ENCODE results near the gene C9orf72.

Gene C9orf72

DNA sequence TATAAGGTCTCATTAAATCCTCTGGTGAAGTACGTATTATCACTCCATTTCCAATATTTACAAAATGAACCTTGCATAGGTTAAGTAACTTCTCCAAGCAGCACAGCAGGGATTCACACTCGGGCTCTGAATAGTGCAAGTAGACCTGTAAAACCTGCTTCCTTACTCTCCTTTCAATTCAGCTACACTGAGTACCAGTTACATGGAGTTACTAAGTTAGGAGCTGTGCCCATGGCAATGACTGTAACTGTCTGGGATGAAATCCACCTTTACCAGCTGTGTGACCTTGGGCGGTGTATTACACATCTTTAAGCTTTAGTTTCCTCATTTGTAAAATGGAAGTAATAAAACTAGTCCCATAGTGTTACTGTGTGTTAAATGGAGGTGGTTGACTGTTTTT is 27.8 kb downstream of the C9orf72 start:
- H3K27ac Mint-ChIP-seq (ENCODE audit: low read depth) = no peak overlapping the region
- no peaks in the 10 kb centered on the region for H3K4me1 Mint-ChIP-seq
- DNase-seq (ENCODE audit: low spot score in 2 of 2) (no peak), ATAC-seq (replicated peaks; ENCODE audit: extremely low read depth, poor library complexity, severe bottlenecking) (no peak)
- no peak overlapping the region for H3K4me3 Mint-ChIP-seq
- H3K27me3 Mint-ChIP-seq = no peaks in the 10 kb centered on the region
- no peaks in the 10 kb centered on the region for H3K9me3 Mint-ChIP-seq
- peaks cover 12% of the 10 kb centered on the region for H3K36me3 Mint-ChIP-seq (ENCODE audit: insufficient read depth)

- no peaks in the 10 kb centered on the region for H3K27me3 Mint-ChIP-seq
- H3K9me3 Mint-ChIP-seq = no peaks in the 10 kb centered on the region
- DNase-seq (ENCODE audit: low spot score in 2 of 2) (no peak), ATAC-seq (replicated peaks; ENCODE audit: extremely low read depth, poor library complexity, severe bottlenecking) (no peak)
- H3K4me3 Mint-ChIP-seq = no peak overlapping the region
- peaks cover 10% of the 10 kb centered on the region for H3K36me3 Mint-ChIP-seq (ENCODE audit: insufficient read depth)
- H3K4me1 Mint-ChIP-seq = no peaks in the 10 kb centered on the region
- H3K27ac Mint-ChIP-seq (ENCODE audit: low read depth) = no peak overlapping the region
These were observed 30.8 kb downstream of the C9orf72 start for GRCh38 chr9:27542508-27542907.

DNA sequence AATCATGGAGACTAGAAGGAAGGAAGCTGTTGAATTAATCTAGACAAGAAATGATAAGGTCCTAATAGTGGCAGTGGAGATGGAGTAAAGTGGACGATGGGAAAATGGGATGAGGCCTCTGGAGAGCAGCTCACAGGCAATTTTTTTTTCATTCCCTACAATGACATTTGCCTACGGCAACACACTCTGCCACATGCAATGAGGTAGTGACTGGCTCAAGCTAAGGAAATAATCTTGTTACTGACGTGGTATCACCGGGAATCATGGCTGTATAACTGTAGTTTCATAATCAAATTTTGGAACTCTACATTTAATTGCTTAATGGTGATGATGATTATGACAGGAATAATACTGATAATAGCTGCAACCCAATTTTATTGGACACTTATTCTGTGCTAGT is 31.5 kb downstream of the C9orf72 start:
- ATAC-seq (replicated peaks; ENCODE audit: extremely low read depth, poor library complexity, severe bottlenecking) = no peak
- Mint-ChIP-seq H3K36me3 (ENCODE audit: insufficient read depth) (peaks cover 7% of the 10 kb centered on the region), H3K27ac (ENCODE audit: low read depth) (no peak overlapping the region)

DNA sequence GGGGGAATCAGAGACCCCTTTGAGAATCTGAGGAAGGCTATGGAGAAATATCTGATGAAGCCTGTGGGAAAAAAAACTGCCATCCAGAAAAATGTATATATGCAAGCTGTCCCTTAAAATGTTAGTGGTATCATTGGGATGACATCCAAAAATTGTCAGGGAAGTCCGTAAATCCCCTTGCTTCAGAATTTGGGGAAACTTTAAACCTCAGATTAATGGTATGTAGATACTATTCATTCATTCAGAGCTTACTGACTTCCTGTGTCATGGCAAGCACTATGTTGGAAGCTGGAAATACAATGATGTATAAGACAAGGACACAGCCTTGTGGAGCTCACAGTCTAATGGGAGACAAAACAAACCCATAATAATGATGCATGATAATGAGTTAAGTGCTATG is 32.8 kb downstream of the C9orf72 start:
- Mint-ChIP-seq H3K4me3 (no peak overlapping the region), H3K27ac (ENCODE audit: low read depth) (no peak overlapping the region), H3K4me1 (no peaks in the 10 kb centered on the region), H3K9me3 (no peaks in the 10 kb centered on the region), H3K36me3 (ENCODE audit: insufficient read depth) (peaks cover 7% of the 10 kb centered on the region), H3K27me3 (no peaks in the 10 kb centered on the region)
- ATAC-seq (replicated peaks; ENCODE audit: extremely low read depth, poor library complexity, severe bottlenecking) = no peak
- no peak for DNase-seq (ENCODE audit: low spot score in 2 of 2)

More for the DNA sequence above, 31.5 kb downstream of the C9orf72 start:
- Mint-ChIP-seq H3K4me1 (no peaks in the 10 kb centered on the region), H3K27me3 (no peaks in the 10 kb centered on the region), H3K4me3 (no peak overlapping the region), H3K9me3 (no peaks in the 10 kb centered on the region)
- DNase-seq (ENCODE audit: low spot score in 2 of 2) = no peak

GRCh38 chr9:27539479-27540441 is 33.5 kb downstream of the C9orf72 start:
- Mint-ChIP-seq H3K4me3 (no peak overlapping the region), H3K4me1 (no peaks in the 10 kb centered on the region), H3K27me3 (no peaks in the 10 kb centered on the region), H3K9me3 (no peaks in the 10 kb centered on the region), H3K27ac (ENCODE audit: low read depth) (no peak overlapping the region), H3K36me3 (ENCODE audit: insufficient read depth) (peaks cover 7% of the 10 kb centered on the region)
- ATAC-seq (replicated peaks; ENCODE audit: extremely low read depth, poor library complexity, severe bottlenecking) (no peak), DNase-seq (ENCODE audit: low spot score in 2 of 2) (no peak)

DNA sequence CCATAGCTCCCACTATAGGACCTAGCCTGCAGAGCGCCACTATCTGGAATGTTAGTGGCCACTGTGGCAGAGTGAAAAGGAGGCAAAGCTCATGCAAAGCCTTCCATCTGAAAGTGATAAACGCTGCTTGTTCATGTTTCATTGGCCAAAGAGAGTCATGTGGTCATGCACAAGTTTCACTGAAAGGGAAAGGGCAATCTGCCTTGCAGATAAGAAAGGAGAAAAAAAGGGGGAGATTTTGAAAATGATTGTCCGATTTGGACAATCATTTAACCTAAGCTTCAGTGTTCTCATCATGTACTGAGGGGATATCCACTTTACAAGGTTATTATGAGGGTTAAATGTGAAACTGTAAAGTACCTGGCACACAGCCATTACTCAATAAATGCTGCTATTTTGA is 34.6 kb downstream of the C9orf72 start:
- H3K4me1 Mint-ChIP-seq = no peaks in the 10 kb centered on the region
- H3K36me3 Mint-ChIP-seq (ENCODE audit: insufficient read depth) = peaks cover 2% of the 10 kb centered on the region

GRCh38 chr9:27537756-27538155 is 35.5 kb downstream of the C9orf72 start:
- Mint-ChIP-seq H3K4me3 (no peak overlapping the region), H3K9me3 (no peaks in the 10 kb centered on the region), H3K27ac (ENCODE audit: low read depth) (no peak overlapping the region), H3K4me1 (no peaks in the 10 kb centered on the region), H3K36me3 (ENCODE audit: insufficient read depth) (peaks cover 2% of the 10 kb centered on the region), H3K27me3 (no peaks in the 10 kb centered on the region)
- ATAC-seq (replicated peaks; ENCODE audit: extremely low read depth, poor library complexity, severe bottlenecking) (no peak), DNase-seq (ENCODE audit: low spot score in 2 of 2) (no peak)

More for the DNA sequence above, 34.6 kb downstream of the C9orf72 start:
- H3K9me3 Mint-ChIP-seq = no peaks in the 10 kb centered on the region
- no peak overlapping the region for H3K27ac Mint-ChIP-seq (ENCODE audit: low read depth)
- H3K27me3 Mint-ChIP-seq = no peaks in the 10 kb centered on the region
- no peak for ATAC-seq (replicated peaks; ENCODE audit: extremely low read depth, poor library complexity, severe bottlenecking)
- no peak overlapping the region for H3K4me3 Mint-ChIP-seq
- DNase-seq (ENCODE audit: low spot score in 2 of 2) = no peak

- H3K27ac Mint-ChIP-seq (ENCODE audit: low read depth) = no peak overlapping the region
- ATAC-seq (replicated peaks; ENCODE audit: extremely low read depth, poor library complexity, severe bottlenecking) = no peak
- DNase-seq (ENCODE audit: low spot score in 2 of 2) = no peak
- H3K9me3 Mint-ChIP-seq = no peaks in the 10 kb centered on the region
- no peaks in the 10 kb centered on the region for H3K4me1 Mint-ChIP-seq
- H3K4me3 Mint-ChIP-seq = no peak overlapping the region
- H3K36me3 Mint-ChIP-seq (ENCODE audit: insufficient read depth) = no peaks in the 10 kb centered on the region
- H3K27me3 Mint-ChIP-seq = no peaks in the 10 kb centered on the region
These were observed 36.2 kb downstream of the C9orf72 start for GRCh38 chr9:27537027-27537435.

DNA sequence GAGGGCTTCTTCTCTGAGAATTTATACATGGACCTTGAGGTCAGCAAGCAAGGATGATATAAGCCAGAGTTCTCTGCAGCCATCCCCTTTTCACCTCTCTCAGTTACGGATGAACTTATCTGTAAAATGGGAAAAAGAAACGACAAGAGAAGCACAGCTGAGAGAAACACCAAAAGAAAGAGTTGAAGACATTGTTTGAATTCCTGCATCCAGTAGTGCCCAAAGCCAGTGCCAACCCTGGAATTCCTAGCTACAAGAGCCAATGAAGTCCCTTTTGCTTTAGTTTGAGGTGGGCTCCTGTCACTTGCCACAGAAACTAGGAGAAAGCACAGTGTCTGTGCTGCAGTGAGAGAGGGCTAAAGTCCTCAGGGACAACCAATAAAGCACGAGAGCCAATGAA is 37.1 kb downstream of the C9orf72 start:
- Mint-ChIP-seq H3K27me3 (no peaks in the 10 kb centered on the region), H3K36me3 (ENCODE audit: insufficient read depth) (no peaks in the 10 kb centered on the region), H3K4me3 (no peak overlapping the region), H3K27ac (ENCODE audit: low read depth) (no peak overlapping the region), H3K9me3 (no peaks in the 10 kb centered on the region), H3K4me1 (no peaks in the 10 kb centered on the region)
- ATAC-seq (replicated peaks; ENCODE audit: extremely low read depth, poor library complexity, severe bottlenecking) (no peak), DNase-seq (ENCODE audit: low spot score in 2 of 2) (no peak)

DNA sequence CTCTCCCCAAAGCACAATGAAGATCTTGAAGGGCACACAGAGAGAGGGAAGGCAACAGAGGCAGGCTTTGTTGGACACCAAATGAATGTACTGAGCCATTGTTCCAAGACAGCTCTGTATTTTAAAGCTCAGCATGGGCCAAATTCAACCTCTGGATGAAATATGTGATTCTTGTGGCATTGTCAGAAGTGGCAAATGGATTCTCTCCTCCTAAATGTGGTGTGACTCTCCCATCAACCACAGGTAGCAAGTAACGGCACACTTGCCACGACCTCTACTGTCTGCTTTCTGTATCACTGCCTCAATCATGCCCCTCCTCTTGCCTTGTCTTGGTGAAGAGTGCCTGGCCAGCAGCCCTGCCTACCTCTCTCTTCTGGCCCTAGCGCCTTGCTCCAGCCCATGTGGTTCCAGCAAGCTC is 37.6 kb downstream of the C9orf72 start:
- Mint-ChIP-seq H3K27me3 (no peaks in the 10 kb centered on the region), H3K9me3 (no peaks in the 10 kb centered on the region), H3K27ac (ENCODE audit: low read depth) (no peak overlapping the region), H3K36me3 (ENCODE audit: insufficient read depth) (no peaks in the 10 kb centered on the region), H3K4me1 (no peaks in the 10 kb centered on the region), H3K4me3 (no peak overlapping the region)
- DNase-seq (ENCODE audit: low spot score in 2 of 2) (no peak), ATAC-seq (replicated peaks; ENCODE audit: extremely low read depth, poor library complexity, severe bottlenecking) (no peak)

DNA sequence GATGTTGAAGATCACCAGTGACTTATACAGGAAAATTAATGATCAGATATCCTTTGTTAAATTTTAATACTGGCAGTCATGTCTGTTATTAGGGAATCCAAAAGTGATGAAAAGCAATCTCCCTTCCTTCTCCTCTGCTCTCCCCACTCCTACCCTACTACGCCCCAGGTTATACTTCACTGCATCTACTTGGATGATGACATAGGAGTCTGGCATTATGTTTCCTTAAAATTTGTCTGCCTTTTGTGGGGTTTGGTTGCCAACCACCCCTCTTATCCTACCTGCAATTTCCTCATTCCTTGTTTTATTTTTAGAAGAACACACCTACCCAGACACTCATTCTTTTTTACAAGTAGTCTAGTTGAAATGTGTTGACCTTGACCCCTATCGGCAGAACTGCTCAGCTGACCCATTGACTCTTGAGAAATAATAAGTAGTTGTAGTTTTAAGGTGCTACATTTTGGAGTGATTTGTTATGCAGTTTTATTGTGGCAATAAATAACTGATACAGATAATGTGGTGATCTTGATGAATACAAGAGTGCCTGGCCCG is 38.5 kb downstream of the C9orf72 start:
- H3K36me3 Mint-ChIP-seq (ENCODE audit: insufficient read depth) = no peaks in the 10 kb centered on the region
- H3K4me1 Mint-ChIP-seq = peaks cover 2% of the 10 kb centered on the region
- no peaks in the 10 kb centered on the region for H3K27me3 Mint-ChIP-seq
- no peak overlapping the region for H3K4me3 Mint-ChIP-seq
- no peak for ATAC-seq (replicated peaks; ENCODE audit: extremely low read depth, poor library complexity, severe bottlenecking)
- no peak overlapping the region for H3K27ac Mint-ChIP-seq (ENCODE audit: low read depth)
- no peaks in the 10 kb centered on the region for H3K9me3 Mint-ChIP-seq
- no peak for DNase-seq (ENCODE audit: low spot score in 2 of 2)

- Mint-ChIP-seq H3K4me3 (no peak overlapping the region), H3K27me3 (no peaks in the 10 kb centered on the region), H3K27ac (ENCODE audit: low read depth) (no peak overlapping the region), H3K36me3 (ENCODE audit: insufficient read depth) (no peaks in the 10 kb centered on the region), H3K4me1 (peaks cover 5% of the 10 kb centered on the region), H3K9me3 (no peaks in the 10 kb centered on the region)
- DNase-seq (ENCODE audit: low spot score in 2 of 2) (no peak), ATAC-seq (replicated peaks; ENCODE audit: extremely low read depth, poor library complexity, severe bottlenecking) (no peak)
These were observed 39.1 kb downstream of the C9orf72 start for GRCh38 chr9:27534131-27534530.

- no peak for DNase-seq (ENCODE audit: low spot score in 2 of 2)
- Mint-ChIP-seq H3K27me3 (no peaks in the 10 kb centered on the region), H3K36me3 (ENCODE audit: insufficient read depth) (peaks cover under 1% of the 10 kb centered on the region), H3K4me3 (no peak overlapping the region), H3K27ac (ENCODE audit: low read depth) (no peak overlapping the region), H3K4me1 (peaks cover 13% of the 10 kb centered on the region), H3K9me3 (no peaks in the 10 kb centered on the region)
- ATAC-seq (replicated peaks; ENCODE audit: extremely low read depth, poor library complexity, severe bottlenecking) = no peak
These were observed 40.0 kb downstream of the C9orf72 start for GRCh38 chr9:27533311-27533710.

Data from central memory CD8-positive, alpha-beta T cell (primary cell).